GM21529 (cell line): Measurements from ENCODE around the gene NKG7.

Experiments
- ATAC-seq: cut with Tn5 transposase; IDR thresholded peaks from one replicate; pipeline ENCODE4 v1.9.1; 2021; ENCODE audit not compliant: unreplicated experiment

NKG7 gene

DNA sequence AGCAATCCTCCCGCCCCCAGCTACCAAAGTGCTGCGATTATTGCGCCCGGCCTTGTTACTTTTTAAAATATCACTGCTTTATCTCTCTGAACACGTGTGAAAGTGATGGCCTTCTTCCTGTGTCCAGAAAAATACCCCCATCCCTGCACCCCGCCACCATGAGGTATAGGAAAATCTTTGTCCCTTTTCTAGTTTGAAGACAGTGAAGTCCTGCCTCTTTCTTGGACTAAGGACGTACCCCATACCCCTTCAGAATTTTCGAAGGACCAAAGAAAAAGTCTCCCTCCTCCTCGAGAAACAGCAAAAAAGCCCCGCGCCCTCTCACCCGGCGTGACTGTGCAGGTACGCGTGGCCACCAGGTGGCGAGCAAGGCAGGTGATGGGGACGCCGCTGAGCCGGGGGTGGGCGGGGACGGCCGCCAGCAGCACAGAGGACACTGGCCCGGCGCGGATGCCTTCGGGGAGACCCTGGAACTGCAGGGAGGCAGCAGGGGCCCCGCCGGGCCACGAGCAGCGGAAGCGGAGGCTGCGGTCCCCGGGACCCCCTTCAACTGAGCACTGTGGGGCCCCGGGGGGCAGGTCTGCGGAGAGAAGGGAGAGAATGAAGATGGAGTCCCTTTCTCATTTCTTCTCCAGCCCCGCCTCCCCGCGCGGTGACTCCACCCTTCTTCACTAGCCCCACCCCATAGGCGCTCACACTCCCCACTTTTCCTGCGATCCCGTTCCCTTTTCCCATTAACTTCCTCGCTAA is 33.7 kb downstream of the NKG7 start:
- peak; percentile 57 for ATAC-seq

DNA sequence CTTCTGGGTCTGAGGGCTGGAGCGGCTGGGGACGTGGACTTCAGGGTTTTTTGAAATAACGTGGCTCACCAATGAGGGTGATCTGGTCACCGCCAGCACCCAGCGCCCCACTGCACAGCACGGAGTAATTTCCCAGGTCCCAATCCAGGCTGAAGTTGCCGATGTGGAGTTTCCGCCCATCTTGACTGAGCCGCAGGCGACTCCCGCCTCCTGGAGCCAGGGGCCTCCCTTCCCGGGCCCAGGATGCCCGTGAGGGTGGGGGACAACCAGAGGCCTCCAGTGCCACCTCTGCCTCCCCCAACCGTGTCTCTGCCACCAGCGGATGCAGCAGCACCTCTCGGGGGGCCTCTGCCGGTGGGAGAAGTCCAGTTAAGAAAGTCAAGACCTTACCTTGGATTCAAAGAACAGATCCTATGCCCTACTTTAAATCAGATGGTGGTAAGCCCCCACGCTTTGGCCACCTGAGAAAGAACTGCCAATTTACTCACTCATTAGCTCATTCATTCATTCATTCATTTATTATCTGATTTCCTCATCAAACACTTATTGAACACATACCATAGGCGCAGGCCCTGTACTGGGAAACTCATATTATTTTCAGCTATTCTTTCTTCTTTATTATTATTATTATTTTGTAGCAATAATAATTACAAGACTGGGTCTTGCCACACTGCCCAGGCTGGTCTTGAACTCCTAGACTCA is 34.4 kb downstream of the NKG7 start:
- ATAC-seq: no peak

DNA sequence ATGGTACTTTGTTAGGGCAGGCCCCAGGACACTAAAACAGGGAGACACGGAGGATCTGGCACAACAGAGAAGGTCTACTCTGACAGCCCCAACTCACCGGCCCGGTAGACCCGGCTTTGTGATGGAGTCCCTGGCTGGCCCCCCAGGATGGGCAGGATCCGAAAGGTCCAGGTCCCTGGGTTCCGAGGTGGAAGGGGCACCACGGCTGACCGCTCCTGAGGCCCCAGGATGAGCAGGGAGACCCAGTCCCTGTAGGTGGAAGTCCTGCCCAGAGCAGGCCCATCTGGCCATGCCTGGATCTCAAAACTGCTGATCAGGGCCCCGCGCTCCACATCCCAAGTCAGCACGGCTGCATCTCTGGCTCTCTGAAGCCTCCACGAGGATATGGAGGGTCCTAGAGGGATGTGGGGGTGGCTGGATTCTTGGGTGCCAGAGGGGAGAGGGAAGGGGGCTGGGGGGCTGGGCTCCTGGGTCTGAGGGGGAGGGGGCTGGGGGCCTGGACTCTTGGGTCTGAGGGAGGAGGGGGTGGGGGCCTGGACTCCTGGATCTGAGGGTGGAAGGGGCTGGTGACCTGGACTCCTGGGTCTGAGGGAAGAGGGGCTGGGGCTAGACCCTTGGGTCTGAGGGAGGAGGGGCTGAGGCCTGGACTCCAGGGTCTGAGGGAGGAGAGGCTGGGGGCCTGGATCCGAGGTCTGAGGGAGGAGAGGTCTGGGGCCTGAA is 35.2 kb downstream of the NKG7 start:
- no peak for ATAC-seq

DNA sequence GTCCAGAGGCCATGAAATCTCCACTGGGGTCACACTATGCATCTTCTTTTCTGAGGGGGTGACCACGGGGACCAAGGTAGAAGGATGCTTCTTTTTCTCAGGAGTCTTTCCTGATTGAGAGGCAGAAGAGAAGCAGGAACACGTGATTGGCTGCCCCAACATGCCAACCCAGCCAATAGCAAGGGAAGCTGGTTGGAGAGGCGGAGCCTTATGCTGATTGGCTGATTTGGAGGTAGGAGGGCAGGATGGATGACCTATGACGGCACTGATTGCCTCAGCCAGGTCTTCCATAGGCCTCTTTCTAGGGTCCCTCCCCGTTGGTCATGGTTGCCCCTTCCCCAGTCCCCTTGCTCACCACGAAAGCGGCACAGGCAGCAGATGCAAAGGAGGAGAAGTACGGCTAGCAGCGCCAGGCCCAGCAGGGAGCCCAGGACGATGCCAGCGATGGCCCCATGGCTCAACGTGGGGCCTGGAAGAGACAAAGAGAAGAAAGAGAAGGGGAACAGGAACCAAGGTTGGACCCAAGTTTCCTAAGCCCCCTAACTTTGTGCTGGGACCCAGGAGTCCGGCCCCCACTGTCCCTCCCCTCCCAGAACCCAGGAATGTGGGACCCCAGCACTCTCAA is 38.5 kb downstream of the NKG7 start:
- ATAC-seq: no peak

DNA sequence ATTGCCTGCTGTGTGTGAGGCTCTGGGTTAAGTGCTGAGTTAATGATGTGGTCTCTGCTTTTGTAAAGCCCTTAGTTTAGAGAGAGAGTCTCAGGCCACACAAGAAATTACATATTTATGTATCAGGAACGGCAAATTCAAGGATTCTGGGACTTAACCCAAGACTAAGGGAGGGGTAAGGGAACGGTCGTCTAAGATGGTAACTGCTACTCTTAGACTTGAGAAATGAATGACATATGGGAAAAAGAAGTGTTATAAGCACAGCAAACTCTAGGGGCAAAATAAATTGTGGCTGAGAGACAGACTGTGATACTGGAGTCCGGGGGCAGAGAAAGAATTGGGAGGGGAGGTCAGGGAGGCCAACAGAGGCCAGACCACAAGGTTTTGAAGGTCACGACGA is 40.7 kb downstream of the NKG7 start:
- no peak for ATAC-seq

DNA sequence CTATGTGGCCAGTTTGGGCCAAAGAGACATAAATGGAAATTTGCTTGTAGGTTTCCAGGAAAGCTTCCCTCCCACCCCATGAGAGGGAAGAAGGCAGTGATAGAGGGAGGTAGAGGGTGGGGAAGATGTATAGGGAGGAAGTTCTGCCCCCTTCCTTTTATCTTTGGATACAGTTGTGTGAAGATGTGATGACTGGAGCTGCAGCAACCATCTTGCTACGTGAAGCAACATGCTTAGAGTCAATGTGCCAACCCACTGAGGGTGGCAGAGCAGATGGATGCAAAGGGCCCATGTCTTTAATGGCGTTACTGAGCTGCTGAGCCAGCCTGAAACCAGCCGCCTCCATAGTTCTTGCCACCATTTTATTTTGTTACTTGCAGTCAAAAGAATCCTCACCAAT is 41.3 kb downstream of the NKG7 start:
- no peak for ATAC-seq

DNA sequence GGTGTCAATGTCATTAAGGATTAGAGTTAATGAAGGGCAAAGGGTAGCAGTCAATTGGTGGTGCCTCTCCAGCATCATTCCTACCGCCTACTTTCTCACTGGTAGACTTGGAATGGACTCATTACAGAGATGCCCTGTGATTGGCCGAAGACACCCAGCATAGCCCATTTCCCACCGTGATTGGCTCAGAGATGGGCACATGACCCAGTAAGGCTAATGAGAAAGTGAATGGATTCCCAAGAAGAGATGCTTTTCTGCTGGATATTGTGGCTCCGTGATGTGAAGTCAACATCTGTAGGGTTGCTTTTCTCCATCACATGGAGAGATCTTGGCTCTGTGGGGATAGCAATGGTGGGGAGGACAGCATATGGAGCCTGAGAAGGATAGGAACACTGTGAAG is 42.1 kb downstream of the NKG7 start:
- no peak for ATAC-seq

DNA sequence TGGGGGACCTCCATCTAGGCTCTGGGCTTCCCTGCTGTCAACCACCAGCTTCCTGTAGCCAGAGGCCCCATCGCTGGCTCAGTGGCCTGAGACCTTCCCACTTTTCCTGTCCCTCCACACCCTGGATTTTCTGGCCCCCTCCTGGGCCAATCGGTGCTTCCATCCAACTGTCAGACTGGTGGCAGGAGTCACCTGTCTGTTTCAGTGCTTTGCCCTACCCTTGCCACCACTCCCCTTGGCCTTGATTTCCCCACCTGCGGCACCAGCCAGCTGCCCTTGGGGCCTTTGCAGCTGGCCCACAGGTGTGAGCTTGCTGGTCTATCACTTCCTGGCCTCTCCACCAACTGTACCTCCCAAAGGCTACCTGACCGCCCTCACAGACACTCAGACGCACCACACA is 43.0 kb downstream of the NKG7 start:
- no peak for ATAC-seq

DNA sequence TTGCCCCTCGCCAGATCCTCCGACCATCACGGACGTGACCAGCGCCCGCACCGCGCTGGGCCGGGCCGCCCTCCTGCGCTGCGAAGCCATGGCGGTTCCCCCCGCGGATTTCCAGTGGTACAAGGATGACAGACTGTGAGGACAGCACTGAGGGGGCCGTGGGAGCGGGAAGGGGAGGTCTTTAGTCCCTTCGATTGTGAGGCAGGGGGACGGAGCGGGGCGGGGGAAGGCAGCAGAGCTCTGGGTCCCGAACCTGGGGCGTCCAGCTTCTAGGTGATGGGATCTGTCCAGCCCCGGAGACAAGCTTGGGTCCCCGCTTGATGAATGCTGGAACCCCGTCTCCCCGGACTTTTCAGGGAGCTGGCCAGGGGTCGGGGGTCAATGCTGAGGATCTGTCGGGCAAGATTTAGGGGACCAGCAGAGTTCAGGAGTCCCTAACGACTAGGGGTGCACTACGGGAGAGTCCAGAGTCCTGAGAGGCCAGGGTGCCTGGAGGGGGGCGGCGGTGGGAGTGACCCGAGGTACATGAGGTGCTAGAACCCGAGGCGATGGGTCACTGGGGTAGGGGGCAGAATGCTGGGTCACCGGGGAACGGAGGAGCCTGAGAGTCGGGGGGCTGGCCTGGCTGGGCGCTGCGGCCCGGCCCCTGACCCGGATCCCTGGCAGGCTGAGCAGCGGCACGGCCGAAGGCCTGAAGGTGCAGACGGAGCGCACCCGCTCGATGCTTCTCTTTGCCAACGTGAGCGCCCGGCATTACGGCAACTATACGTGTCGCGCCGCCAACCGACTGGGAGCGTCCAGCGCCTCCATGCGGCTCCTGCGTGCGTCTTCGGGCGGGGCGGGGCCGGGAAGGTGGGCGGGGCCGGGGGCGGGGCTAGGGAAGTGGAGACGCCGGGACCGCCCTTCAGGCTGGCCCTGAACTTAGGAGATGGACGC is 45.1 kb downstream of the NKG7 start:
- ATAC-seq: no peak

DNA sequence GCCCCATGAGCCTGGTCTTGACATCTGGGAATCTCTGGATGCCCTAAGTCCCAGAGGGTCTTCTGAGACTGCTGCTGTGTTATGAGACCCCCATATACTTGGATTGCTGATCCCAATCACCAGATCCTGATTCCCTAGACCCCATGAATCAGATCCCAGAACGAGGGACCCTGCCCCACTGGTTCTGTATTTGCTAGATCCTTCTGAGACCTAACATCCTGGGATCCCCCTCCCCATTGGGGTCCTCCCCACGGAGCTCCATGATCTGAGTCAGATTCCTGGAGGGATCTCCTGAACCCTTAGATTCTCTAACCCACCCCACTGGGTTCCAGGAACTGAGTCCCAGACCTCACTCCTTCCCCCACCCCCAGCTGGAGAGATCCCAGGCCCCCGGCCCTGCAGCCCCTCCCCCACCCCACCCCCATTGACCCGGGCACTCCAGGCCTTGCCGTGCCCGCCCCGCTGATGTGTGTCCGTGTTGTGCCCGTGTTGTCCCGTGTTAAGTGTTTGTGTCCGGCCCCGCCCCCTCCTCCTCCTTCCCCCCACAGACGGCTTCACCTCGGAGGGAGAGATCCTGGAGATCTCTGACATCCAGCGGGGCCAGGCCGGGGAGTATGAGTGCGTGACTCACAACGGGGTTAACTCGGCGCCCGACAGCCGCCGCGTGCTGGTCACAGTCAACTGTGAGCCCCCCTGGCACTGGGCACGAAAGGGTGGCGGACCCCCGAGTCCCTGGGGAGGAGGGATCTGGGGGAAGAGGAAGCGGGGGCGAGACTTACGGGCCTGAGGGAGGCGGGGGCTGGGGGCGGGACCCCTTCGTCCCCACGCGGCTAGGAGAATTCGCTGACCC is 46.0 kb downstream of the NKG7 start:
- ATAC-seq: no peak

DNA sequence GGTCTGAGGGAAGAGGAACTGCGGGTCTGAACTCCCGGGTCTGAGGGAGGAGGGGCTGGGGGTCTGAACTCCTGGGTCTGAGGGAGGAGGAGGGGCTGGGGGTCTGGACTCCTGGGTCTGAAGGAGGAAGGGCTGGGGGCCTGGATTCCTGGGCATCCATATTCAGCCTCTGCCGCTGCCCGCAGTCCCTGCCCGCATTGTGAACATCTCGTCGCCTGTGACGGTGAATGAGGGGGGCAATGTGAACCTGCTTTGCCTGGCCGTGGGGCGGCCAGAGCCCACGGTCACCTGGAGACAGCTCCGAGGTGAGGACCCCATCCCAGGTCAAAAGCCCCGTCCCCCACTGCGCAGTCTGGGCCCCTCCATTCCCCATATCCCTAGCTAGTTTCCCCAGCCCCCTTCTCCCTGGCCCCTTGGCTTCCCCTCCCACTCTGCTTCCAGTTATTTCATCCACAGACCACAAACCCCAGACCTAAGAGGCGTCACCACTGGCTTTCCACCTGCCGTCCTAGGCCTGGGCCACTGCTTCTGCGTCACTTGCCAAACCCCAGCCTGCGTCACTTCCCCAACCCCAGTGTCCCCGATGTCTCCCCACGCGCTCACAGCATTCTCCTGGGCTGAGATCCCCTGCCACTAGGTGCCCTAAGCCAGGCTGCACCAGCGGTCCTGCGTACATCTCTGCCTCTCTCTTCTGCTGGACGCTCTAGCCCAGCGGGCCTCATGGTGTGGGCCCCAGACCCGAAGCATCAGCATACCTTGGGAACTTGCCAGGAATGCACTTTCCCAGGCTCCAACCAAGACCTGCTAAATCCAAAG is 47.1 kb downstream of the NKG7 start:
- no peak for ATAC-seq

DNA sequence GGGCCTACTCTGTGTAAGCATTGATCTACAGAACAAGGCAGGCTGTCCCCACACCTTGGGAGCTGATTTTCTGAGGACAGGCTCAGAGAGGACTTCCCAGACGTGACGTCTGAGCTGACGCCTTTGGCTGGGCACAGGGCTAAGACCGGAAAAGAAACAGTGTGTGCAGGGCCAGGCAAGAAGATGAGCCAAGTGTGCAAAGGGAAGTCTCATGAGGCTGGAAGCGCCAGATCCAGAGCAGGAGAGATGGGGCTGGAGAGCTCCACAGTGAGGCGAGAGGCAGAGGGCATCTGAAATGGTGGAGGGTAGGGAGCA is 48.3 kb downstream of the NKG7 start:
- ATAC-seq: no peak

DNA sequence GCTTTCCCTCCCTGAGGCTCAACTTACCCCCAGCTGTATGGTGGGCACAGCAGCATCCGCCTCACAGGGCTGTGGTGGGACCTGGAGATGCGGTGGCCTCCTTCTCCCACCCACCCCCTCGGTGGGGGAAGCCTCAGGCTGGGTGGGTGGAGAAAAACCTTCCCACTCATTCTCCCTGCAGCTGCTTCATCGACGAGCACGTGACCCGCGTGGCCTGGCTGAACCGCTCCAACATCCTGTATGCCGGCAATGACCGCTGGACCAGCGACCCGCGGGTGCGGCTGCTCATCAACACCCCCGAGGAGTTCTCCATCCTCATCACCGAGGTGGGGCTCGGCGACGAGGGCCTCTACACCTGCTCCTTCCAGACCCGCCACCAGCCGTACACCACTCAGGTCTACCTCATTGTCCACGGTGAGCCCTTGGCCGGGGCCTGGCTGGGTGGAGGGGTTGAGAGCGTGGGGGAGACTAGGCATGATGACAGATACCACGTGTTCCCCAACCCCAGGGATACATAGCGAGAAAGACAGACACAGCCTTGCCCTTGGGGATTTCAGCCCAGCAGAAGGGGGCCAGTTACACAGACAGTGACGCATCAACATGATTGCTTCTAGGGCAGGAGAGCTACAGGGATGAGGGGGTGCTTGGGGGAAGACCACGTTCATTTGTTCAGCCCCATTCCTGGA is 48.8 kb downstream of the NKG7 start:
- no peak for ATAC-seq

DNA sequence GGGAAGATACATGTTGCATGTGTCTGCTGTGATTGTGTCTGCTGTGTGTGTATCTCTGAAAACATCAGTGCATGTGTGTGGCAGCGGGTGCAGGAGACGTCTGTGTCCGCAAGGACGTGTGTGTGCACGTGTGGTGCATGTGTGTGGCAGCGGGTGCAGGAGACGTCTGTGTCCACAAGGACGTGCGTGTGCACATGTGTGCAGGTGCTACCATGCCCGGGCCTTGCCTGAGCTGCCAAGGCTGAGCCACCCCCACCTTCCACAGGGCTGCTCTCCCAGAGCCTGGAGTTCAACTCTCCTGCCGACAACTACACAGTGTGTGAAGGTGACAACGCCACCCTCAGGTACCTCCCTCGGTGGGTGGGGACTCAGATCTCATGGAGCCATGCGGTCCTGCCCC is 50.7 kb downstream of the NKG7 start:
- ATAC-seq: no peak
